ENCODE results near the gene PRPH. TPM values are rescaled to one million over a fixed set of nuclear protein-coding genes. Genes with fewer than 3 reads are reported as not detected.
"Not testable (repeated sequence)": the region's sequence is repeated elsewhere in the genome, so short reads cannot be mapped to it uniquely, and the experiment has no call there.

The PRPH gene
- total RNA-seq, 2 experiments from 2014 or later: not detected

DNA sequence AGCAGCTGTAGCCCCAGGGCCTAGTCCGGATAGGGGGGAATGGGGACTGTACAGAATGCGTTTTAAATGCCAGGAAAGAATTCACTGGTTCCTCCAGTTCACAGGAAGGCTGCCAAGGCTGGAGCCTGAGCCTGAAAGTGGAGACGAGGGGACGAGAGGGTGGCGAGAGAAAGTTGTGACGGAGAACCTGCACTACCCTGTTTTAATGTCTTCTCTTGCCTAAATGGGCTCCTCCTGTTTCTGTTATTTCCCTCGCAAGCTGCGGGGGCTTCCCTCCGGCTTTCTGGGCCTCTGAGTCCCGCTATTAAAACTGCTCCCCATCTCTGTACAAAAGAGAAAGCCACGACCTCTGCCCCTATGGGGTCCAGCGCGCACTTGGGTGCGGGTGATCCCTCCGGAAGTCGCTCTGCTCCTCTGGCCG lies 37.5 kb downstream of the PRPH start:
- Histone ChIP-seq H3K79me2 (ENCODE audit: insufficient read depth, low read depth, low read length) (no peaks in the 10 kb centered on the region), H3K27ac (ENCODE audit: low read depth, low read length, poor library complexity, severe bottlenecking) (no peak overlapping the region), H2AFZ (ENCODE audit: low read length) (no peak overlapping the region), H3K36me3 (ENCODE audit: insufficient read depth, low read length) (peaks cover 36% of the 10 kb centered on the region), H3K4me1 (ENCODE audit: insufficient read depth, low read length, poor library complexity, severe bottlenecking) (peaks cover 7% of the 10 kb centered on the region), H3K4me2 (ENCODE audit: low read length) (no peak overlapping the region), H3K4me3 (ENCODE audit: low read depth, low read length, poor library complexity, severe bottlenecking) (no peak overlapping the region), H3K9me2 (ENCODE audit: insufficient read depth, low read length) (no peaks in the 10 kb centered on the region), H3K9me3 (ENCODE audit: low read length) (no peaks in the 10 kb centered on the region), H4K20me1 (ENCODE audit: insufficient read depth, low read length) (no peaks in the 10 kb centered on the region)
- no TSS peak for BruUV-seq (replicated peaks)
- POLR2A ChIA-PET: no interaction called here
- TF ChIP-seq, protein P1, sequence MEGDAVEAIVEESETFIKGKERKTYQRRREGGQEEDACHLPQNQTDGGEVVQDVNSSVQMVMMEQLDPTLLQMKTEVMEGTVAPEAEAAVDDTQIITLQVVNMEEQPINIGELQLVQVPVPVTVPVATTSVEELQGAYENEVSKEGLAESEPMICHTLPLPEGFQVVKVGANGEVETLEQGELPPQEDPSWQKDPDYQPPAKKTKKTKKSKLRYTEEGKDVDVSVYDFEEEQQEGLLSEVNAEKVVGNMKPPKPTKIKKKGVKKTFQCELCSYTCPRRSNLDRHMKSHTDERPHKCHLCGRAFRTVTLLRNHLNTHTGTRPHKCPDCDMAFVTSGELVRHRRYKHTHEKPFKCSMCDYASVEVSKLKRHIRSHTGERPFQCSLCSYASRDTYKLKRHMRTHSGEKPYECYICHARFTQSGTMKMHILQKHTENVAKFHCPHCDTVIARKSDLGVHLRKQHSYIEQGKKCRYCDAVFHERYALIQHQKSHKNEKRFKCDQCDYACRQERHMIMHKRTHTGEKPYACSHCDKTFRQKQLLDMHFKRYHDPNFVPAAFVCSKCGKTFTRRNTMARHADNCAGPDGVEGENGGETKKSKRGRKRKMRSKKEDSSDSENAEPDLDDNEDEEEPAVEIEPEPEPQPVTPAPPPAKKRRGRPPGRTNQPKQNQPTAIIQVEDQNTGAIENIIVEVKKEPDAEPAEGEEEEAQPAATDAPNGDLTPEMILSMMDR (conservative IDR thresholded peaks at IDR 0.05; ENCODE audit: low read length): no peak
- TF ChIP-seq EZH2phosphoT487 (IDR thresholded peaks at IDR 0.05; ENCODE audit: borderline replicate concordance, low read depth, low read length): no peak
- intact Hi-C loops (cut with micrococcal nuclease; ENCODE audit: unreplicated experiment): no loop called here
- DNase-seq (ENCODE audit: low spot score): no peak
- CTCF ChIA-PET (ENCODE audit: unreplicated experiment): interaction anchor here (1.1 kb wide), 1 partner anchor 11 kb away, joined by 4 read pairs; no protein-coding TSS in a partner anchor

DNA sequence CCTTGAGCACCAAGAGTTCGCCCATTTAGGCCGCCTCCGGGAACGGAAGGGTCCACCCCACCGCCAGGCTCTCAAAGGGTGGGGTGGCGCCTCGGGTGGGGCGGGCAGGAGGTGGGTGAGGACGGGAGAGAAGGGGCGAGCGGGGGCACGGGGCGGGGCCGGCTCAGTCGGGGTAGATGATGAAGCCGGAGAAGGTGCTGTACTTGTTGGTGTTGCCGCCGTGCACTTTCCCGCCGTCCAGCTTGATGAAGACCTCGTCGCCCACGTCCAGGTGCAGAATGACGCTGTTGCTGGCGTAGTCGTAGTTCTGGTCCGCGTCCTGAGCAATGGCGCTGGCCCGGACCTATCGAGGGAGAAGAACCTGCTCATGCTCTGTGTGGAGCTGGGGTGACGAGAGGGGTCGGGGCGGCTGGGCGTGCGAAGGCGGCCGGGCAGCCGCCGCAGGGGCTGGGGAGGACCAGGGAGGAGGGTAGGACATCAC lies 38.0 kb downstream of the PRPH start:
- Histone ChIP-seq H2AFZ (ENCODE audit: low read length) (no peak overlapping the region), H4K20me1 (ENCODE audit: insufficient read depth, low read length) (no peaks in the 10 kb centered on the region), H3K9me2 (ENCODE audit: insufficient read depth, low read length) (no peaks in the 10 kb centered on the region), H3K27ac (ENCODE audit: low read depth, low read length, poor library complexity, severe bottlenecking) (no peak overlapping the region), H3K79me2 (ENCODE audit: insufficient read depth, low read depth, low read length) (no peaks in the 10 kb centered on the region), H3K4me3 (ENCODE audit: low read depth, low read length, poor library complexity, severe bottlenecking) (no peak overlapping the region), H3K9me3 (ENCODE audit: low read length) (no peaks in the 10 kb centered on the region), H3K4me2 (ENCODE audit: low read length) (no peak overlapping the region), H3K36me3 (ENCODE audit: insufficient read depth, low read length) (peaks cover 33% of the 10 kb centered on the region), H3K4me1 (ENCODE audit: insufficient read depth, low read length, poor library complexity, severe bottlenecking) (peaks cover 11% of the 10 kb centered on the region)
- intact Hi-C loops (cut with micrococcal nuclease; ENCODE audit: unreplicated experiment): no loop called here
- POLR2A ChIA-PET: no interaction called here
- CTCF ChIA-PET (ENCODE audit: unreplicated experiment): no interaction called here
- no TSS peak for BruUV-seq (replicated peaks)
- DNase-seq (ENCODE audit: low spot score): no peak
- no peak for TF ChIP-seq EZH2phosphoT487 (IDR thresholded peaks at IDR 0.05; ENCODE audit: borderline replicate concordance, low read depth, low read length)
- TF ChIP-seq, protein P1 (conservative IDR thresholded peaks at IDR 0.05; ENCODE audit: low read length): no peak

DNA sequence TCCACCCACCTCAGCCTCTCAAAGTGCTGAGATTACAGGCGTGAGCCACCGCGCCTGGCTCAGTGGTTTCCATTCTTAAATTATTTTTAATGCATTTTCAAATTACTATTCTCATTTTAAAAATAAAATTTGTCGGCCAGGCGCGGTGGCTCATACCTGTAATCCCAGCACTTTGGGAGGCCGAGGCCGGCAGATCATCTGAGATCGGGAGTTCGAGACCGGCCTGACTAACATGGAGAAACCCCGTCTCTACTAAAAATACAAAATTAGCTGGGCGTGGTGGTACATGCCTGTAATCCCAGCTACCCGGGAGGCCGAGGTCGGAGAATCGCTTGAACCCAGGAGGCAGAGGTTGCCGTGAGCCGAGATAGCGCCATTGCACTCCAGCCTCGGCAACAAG lies 38.8 kb downstream of the PRPH start:
- H3K4me3 ChIP-seq (ENCODE audit: low read depth, low read length, poor library complexity, severe bottlenecking); CTCF ChIA-PET (ENCODE audit: unreplicated experiment); H3K9me2 ChIP-seq (ENCODE audit: insufficient read depth, low read length); H4K20me1 ChIP-seq (ENCODE audit: insufficient read depth, low read length); H3K4me2 ChIP-seq (ENCODE audit: low read length); intact Hi-C loops (cut with micrococcal nuclease; ENCODE audit: unreplicated experiment); H2AFZ ChIP-seq (ENCODE audit: low read length); POLR2A ChIA-PET; BruUV-seq (replicated peaks); H3K9me3 ChIP-seq (ENCODE audit: low read length); H3K79me2 ChIP-seq (ENCODE audit: insufficient read depth, low read depth, low read length); H3K27ac ChIP-seq (ENCODE audit: low read depth, low read length, poor library complexity, severe bottlenecking); DNase-seq (ENCODE audit: low spot score): not testable (repeated sequence)
- H3K36me3 ChIP-seq (ENCODE audit: insufficient read depth, low read length): peaks cover 30% of the 10 kb centered on the region
- peaks cover 11% of the 10 kb centered on the region for H3K4me1 ChIP-seq (ENCODE audit: insufficient read depth, low read length, poor library complexity, severe bottlenecking)

Measured in OCI-LY7 (cell line).